Adipocyte (in vitro differentiated cells): ENCODE measurements around the gene MAEA.

Experiments used
- DNase-seq: peaks from one replicate; pipeline ENCODE4 v3.0.0-alpha.2; 2015; ENCODE audit warnings: low read depth
- H3K27me3 ChIP-seq: replicated peaks from 2 replicates; pipeline ENCODE4 v1.7.0; 2013; ENCODE audit warnings: mild to moderate bottlenecking, low read length, moderate library complexity; ENCODE audit not compliant: control insufficient read depth, insufficient read depth
- H3K36me3 ChIP-seq: 2 replicates; pipeline ENCODE4 v1.7.0; 2013; ENCODE audit warnings: low read length, mild to moderate bottlenecking, moderate library complexity; ENCODE audit not compliant: control insufficient read depth, insufficient read depth, severe bottlenecking
- H3K4me1 ChIP-seq: 2 replicates; pipeline ENCODE4 v1.7.0; 2013; ENCODE audit warnings: mild to moderate bottlenecking, low read length, moderate library complexity; ENCODE audit not compliant: control insufficient read depth, insufficient read depth
- H3K4me3 ChIP-seq: 2 replicates; pipeline ENCODE4 v1.7.0; 2013; ENCODE audit warnings: mild to moderate bottlenecking, low read length, moderate library complexity
- H3K9ac ChIP-seq: 2 replicates; pipeline ENCODE4 v1.7.0; 2013; ENCODE audit warnings: mild to moderate bottlenecking, low read length, moderate library complexity
- H3K9me3 ChIP-seq: 2 replicates; pipeline ENCODE4 v1.7.0; 2013; ENCODE audit warnings: mild to moderate bottlenecking, low read length, moderate library complexity; ENCODE audit not compliant: control insufficient read depth

Gene MAEA

DNA sequence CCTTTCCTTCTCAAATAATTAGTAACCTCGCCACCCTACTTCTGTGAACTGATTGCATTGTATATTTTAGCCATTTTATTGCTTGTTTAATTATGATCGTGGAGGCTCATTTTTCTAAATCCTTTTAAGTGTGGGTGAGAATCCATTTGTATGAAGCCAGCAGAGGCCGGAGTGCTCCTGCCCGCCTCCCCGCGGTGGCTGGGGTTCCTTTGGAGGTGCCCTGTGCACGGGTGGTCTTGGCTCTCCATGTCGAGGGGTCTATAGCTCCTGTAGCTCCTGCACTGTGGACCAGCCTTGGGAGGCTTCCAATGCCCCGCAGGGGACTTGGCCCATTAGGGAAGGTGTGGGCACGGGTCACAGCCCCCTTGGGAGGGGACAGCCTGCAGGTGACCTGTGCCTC, 72.4 kb downstream of the MAEA start:
- Histone ChIP-seq H3K4me3 (no peak overlapping the region), H3K27me3 (no peaks in the 10 kb centered on the region), H3K4me1 (peaks cover 14% of the 10 kb centered on the region), H3K36me3 (peaks cover 32% of the 10 kb centered on the region), H3K9ac (no peak overlapping the region), H3K9me3 (no peaks in the 10 kb centered on the region)
- DNase-seq: no peak

DNA sequence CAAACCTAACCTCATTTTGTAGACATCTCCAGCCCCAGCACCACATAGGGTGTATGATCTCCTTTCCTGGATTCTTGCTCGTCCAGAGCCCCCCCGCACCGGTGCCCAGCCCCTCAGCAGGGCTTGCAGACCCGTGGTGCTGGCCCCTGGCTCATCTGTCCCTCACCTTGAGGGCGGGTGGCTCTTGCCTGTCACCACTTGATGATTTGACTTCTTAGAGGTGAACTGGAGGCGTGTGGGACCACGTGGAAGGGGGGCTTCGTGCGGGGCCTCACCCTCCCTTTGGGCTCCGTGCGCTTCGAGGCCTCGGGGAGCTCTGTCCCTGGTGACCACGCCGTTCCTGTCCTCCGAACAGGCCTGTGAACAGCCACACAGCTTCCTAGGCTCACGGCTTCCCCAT, 72.8 kb downstream of the MAEA start:
- DNase-seq: no peak
- H3K4me1 ChIP-seq: peaks cover 14% of the 10 kb centered on the region
- H3K27me3 ChIP-seq: no peaks in the 10 kb centered on the region

DNA sequence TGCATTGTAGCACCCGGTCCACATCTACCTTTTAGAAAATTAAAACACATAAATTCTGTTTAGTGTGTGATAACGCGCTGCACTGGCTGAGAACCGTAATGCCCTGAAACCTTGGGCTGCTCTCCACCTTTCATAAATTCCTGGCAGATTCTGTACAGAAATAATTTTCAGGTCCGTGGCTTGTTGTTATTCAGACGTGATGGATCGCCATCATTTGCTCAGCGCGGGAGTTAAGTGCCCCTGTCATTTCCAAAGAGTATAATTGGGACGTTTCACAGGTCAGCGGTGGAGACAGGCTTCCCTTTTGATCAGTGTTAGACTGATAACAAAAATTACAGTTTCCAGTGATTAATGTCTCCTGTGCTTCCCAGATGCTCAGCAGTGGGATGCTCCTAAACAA, 73.8 kb downstream of the MAEA start:
- Histone ChIP-seq H3K36me3 (peaks cover 19% of the 10 kb centered on the region), H3K9me3 (no peaks in the 10 kb centered on the region), H3K9ac (no peak overlapping the region), H3K4me1 (peaks cover 14% of the 10 kb centered on the region), H3K4me3 (no peak overlapping the region), H3K27me3 (no peaks in the 10 kb centered on the region)
- no peak for DNase-seq

More for the DNA sequence above, 72.8 kb downstream of the MAEA start:
- H3K9ac ChIP-seq: no peak overlapping the region
- peaks cover 28% of the 10 kb centered on the region for H3K36me3 ChIP-seq
- H3K4me3 ChIP-seq: no peak overlapping the region
- H3K9me3 ChIP-seq: no peaks in the 10 kb centered on the region

DNA sequence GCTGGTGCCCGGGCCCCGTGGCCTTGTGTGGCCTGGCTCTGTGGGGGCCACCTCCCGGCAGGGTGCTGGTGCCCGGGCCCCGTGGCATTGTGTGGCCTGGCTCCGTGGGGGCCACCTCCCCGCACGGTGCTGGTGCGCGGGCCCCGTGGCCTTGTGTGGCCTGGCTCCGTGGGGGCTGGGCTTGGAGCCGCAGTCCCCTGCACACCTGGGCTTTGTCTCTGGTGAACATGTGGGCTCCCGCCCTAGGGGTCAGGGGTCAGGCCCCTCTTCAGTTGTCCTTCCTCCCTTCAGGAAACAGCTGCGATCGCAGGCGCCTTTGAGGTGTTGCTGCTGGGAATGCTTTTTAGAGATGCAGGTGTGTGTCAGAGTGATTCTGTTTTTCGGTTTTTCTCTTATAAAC, 74.5 kb downstream of the MAEA start:
- Histone ChIP-seq H3K9me3 (no peaks in the 10 kb centered on the region), H3K36me3 (peaks cover 13% of the 10 kb centered on the region), H3K4me1 (peaks cover 14% of the 10 kb centered on the region), H3K27me3 (no peaks in the 10 kb centered on the region), H3K4me3 (no peak overlapping the region), H3K9ac (no peak overlapping the region)
- DNase-seq: no peak

DNA sequence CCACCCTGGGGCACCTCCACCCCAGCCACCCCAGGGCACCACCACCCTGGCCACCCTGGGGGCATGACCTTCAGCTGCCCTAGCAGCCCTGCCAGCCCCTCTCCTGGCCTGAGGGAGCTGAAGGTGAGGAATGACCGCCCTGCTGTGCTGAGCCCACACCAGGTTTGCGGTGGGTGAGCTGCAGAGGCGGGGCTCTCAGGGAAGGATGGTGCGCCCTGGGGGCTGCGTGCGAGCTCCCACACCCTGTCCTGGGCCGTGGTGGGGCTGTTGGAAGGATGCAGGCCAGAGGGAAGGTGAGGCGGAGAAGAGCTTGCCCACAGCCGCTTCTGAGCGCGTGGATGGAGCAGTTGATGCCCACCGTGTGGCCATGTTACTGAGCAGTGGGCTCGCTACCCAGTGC, 75.1 kb downstream of the MAEA start:
- no peak overlapping the region for H3K9ac ChIP-seq
- H3K36me3 ChIP-seq: peaks cover 8% of the 10 kb centered on the region
- DNase-seq: no peak
- no peaks in the 10 kb centered on the region for H3K9me3 ChIP-seq
- H3K4me3 ChIP-seq: no peak overlapping the region
- peaks cover 14% of the 10 kb centered on the region for H3K4me1 ChIP-seq
- H3K27me3 ChIP-seq: no peaks in the 10 kb centered on the region

DNA sequence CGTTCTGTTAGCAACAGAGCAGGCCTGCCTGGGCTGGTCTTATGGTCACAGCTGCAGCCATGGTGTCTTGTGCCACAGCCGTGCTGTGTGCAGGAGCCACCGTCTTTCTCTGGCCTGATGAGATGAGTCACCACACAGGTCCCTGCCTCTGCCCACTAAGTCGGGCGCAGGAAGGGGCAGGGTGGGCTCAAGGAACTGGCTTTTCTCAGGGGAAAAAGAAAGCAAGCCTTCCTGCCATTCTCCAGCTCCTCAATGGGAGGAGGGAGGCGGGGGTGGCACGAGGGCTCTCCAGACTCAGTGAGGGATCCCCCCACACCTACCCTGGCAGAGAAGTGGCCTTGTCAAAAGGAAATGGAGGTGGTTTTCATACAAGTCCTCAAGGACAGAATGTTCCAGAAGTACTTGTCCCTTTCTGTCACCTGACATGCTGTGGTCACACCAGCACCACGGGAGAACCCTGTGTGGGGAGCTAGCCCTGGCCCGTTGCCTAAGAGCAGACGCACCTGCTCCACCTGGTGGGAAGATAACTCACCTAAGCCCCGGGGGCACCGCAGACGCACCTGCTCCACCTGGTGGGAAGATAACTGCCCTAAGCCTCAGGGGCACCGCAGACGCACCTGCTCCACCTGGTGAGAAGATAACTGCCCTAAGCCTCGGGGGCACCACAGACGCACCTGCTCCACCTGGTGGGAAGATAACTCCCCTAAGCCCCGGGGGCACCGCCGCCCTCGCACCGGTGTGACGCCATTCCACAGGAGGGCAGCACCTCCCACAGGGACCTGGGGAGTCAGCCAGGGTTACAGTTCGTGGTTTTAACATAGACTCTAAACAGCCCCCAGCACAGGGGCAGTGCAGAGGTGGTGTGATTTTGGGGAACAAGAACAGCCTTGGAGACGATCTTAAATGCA, 75.8 kb downstream of the MAEA start:
- no peak for DNase-seq
- no peak overlapping the region for H3K9ac ChIP-seq

DNA sequence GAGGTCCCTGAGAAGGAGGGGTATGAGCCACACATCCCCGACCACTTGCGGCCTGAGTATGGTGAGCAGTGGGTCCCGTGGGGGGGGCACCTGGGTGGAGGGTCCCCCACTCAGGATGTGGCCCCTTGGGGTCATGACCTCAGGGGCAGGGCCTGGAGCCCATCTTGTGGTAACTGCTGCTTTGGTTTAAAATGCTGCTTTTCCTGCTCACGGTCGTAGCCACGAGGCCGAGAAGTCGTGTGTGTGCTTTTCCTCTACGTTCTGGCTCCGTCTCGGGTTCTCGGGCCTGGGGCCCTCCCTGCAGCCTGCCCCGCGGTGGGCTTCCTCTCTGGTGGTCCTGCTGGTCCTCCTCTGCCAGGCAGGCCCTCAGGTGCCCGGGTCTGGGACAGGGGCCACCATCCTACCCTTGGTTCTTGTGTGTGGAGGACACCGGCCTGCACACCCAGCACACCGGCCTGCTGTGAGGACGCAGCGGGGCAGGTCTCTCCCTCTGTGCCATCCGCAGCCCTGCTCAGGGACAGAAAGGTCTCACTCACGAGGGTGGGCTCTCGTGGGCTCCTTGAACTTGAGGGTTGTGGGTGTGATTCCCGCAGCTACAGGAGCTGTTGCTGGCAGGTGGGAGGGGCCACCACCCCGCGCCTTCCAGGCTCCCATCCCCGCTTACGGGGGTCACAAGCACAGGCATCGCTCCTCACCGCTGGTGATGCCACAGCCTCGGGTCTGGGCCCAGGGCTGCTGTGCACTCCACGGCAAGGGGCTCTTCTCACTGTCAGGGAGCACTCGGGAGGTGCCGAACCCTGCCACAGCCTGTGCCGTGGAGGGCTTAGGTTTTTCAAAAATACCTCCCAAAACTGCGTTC, 76.9 kb downstream of the MAEA start:
- H3K4me3 ChIP-seq: no peak overlapping the region
- no peak for DNase-seq
- H3K9ac ChIP-seq: no peak overlapping the region
- H3K9me3 ChIP-seq: no peaks in the 10 kb centered on the region
- no peaks in the 10 kb centered on the region for H3K27me3 ChIP-seq
- H3K36me3 ChIP-seq: peaks cover 11% of the 10 kb centered on the region
- no peaks in the 10 kb centered on the region for H3K4me1 ChIP-seq

More for the DNA sequence above, 75.8 kb downstream of the MAEA start:
- H3K36me3 ChIP-seq: peaks cover 8% of the 10 kb centered on the region
- H3K4me1 ChIP-seq: peaks cover 6% of the 10 kb centered on the region
- H3K27me3 ChIP-seq: no peaks in the 10 kb centered on the region
- H3K9me3 ChIP-seq: no peaks in the 10 kb centered on the region
- H3K4me3 ChIP-seq: no peak overlapping the region

DNA sequence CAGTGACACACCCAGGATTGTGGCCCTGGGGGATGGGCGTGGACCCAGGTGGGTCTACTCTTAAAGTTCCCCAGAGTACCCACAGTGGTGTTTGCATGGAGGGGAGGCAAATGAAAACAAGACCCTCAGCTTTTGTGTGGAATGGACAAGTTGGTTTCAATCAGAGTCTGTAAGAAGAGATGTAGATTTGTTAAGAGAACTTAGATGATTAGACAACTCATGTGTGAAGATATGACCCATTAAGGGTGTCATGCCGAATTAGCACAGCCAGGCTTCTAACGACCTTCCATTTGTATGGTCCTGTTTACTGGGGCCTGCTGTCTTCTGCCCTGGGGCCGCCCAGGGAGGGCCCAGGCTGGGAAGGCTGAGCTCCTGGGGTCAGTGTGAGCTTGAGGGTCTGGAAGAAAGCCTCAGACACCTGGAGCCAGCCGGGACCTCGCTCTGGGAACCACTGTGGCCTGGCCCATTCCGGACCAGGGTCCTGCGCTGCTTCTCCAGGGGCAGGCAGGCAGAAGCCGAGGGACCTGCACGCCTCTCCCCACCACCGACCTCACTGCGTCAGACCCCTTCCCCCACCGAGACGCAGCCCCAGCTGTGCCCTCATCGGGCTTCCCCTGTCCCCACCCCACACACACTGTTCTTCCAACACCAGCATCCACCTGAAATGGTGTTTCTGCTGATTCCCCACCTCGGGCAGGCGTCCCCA, 77.7 kb downstream of the MAEA start:
- H3K27me3 ChIP-seq: no peaks in the 10 kb centered on the region
- no peaks in the 10 kb centered on the region for H3K4me1 ChIP-seq
- no peak overlapping the region for H3K4me3 ChIP-seq
- no peak overlapping the region for H3K9ac ChIP-seq
- no peaks in the 10 kb centered on the region for H3K9me3 ChIP-seq
- H3K36me3 ChIP-seq: peaks cover 13% of the 10 kb centered on the region
- DNase-seq: no peak

DNA sequence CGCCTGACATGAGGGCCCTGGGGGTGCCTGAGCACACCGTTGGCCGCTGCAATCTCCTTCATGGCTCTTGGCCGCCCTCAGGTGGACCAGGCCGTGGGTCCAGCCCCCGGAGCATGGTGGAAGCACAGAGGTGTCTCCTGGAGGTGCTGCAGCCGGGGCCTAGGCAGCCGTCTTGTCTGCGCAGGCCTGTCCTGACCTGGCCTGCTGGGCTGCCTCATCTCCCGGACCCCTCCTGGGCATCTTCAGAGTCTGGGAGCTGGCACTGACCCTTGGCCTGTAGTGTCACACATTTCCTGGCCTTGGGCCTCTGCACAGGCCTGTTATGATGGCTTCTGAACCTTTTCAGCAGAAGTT, 78.2 kb downstream of the MAEA start:
- no peak overlapping the region for H3K9ac ChIP-seq
- no peaks in the 10 kb centered on the region for H3K4me1 ChIP-seq
- no peaks in the 10 kb centered on the region for H3K9me3 ChIP-seq
- no peak overlapping the region for H3K4me3 ChIP-seq
- DNase-seq: no peak
- H3K27me3 ChIP-seq: no peaks in the 10 kb centered on the region
- H3K36me3 ChIP-seq: peaks cover 13% of the 10 kb centered on the region

DNA sequence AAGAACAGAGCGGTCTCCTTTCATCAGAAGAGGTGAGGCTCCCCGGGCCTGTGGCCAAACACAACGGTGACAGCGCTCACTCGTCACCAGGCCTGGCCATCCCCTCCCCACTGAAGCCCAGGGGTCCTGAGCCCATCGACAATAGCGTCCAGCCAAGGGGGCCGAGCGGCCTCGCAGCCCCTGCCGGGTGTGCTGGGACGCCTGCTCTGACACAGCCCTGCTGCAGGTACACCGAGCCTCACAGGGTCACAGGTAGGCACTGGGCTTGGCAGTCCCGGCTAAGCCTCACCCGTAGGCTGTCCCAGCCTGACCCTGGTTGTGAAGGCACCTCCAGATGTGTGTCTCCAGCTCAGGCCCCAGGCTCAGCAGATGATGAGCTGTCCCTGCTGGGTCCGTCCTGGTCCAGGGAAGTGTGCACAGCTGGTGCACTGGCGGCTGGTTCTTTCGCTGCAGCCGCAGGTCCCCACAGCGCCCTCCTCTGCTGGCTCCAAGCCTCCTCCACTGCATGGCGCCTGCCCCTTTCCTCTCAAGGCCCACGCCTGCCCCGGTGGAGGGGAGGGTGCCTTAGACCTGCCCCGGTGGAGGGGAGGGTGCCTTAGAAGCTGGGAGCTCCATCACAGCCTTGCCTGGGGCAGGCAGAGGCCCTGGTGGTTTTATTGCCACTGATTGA, 78.9 kb downstream of the MAEA start:
- no peak overlapping the region for H3K9ac ChIP-seq
- peaks cover 15% of the 10 kb centered on the region for H3K36me3 ChIP-seq
- no peaks in the 10 kb centered on the region for H3K27me3 ChIP-seq
- no peaks in the 10 kb centered on the region for H3K4me1 ChIP-seq
- DNase-seq: no peak
- H3K4me3 ChIP-seq: no peak overlapping the region
- H3K9me3 ChIP-seq: no peaks in the 10 kb centered on the region
